Epidermal melanocyte (primary cell): ENCODE measurements around the gene LRRC58.

Experiments used
- DNase-seq: peaks from one replicate; pipeline ENCODE4 v3.0.0; 2011; ENCODE audit warnings: low spot score; ENCODE audit not compliant: insufficient read length

The LRRC58 gene

DNA sequence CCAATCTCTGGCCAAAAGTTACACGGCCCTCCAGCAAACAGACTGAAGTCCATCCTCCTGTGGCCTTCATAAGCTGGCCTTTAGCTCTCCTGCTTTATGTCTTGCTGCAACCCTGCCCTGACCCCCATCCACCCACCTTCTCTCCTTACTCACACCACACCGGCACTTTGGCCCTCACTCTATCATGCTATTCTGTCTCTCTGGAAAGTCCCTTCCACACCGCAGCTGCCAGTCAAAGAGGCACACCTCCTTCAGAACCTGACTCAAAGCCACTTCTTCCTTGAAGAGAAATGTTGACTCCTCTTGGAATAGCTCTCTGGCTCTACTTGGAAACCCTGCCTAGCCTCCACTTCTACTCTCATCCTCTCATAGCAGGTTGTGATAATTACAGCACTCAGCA lies 68.6 kb downstream of the LRRC58 start:
- no peak for DNase-seq

DNA sequence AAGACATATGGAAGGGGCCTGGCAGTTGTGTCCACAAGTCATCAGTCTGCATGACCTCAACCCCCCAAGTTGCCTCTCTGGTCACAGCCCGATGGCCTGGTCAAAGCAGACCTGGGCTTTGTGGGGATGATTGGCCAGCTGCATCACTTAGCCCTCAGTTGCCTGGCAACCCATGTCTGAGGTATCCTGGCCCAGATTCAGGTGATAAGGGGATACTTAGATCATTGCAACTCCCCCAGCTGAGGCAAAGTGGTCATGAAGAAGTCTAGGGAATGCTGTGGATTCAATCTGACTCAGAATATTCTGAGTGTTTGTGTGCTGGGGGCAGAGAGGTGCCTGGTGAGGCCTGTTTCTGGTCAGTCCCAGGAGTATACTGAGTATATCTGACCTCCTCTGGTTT lies 69.1 kb downstream of the LRRC58 start:
- no peak for DNase-seq

DNA sequence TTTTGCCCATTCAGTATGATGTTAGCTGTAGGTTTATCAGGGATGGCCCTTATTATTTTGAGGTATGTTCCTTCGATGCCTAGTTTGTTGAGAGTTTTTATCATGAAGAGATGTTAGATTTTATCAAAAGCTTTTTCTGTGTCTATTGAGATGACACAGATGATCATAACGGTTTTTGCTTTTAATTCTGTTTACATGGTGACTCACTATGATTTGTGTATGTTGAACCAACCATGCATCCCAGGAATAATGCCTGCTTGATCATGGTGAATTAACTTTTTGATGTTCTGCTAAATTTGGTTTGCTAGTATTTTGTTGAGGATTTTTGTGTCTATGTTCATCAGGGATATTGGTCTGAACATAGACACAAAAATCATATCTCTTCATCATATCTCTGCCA lies 72.4 kb downstream of the LRRC58 start:
- DNase-seq, result no peak

DNA sequence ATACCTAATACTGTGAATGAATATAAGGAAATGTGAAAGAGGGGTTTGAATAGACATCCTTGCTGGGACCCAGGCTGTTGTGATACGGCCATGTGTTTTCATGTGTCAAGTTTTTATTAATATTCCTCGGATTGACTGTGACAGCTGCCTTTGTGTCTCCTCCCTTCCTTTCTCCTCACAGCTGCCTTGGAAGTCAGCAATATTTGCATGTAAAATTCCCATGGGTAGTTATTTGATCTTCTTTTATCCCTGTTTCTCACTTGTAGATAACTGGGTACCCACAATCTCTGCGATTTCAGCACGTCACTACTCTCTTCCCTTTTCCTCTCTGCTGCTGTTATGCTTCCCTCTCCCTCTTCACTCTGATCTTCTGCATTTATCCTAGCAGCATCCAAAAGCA lies 73.5 kb downstream of the LRRC58 start:
- no peak for DNase-seq

DNA sequence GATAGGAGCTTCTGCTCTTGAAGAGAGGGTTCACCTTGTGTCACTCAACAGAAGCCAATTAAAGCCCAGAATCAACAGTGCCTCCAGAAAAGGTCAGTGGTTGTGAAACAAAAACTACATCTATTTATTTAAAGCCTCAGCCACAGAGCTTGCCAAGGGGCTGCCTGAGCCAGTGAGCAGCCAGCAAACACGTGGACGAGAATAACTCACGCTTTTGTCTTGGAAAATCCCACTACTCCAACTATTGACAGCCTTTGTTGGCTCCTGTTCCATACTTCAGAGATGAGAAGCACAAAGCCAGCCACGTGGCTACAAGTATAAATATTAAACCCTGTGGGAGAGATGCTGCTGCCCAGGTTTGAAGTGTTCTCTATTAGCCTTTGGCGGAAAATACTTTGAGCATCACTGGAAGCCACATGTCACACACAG lies 74.4 kb downstream of the LRRC58 start:
- DNase-seq, result no peak
